GM18508 (cell line): ENCODE measurements around the gene AFF4.
A peak's percentile ranks its signal among the peaks of the same experiment; 100 is the strongest.
"Not testable (repeated sequence)": the region's sequence is repeated elsewhere in the genome, so short reads cannot be mapped to it uniquely, and the experiment has no call there.

Experiments
- ATAC-seq: cut with Tn5 transposase; IDR thresholded peaks from one replicate; pipeline ENCODE4 v1.9.1; 2021; ENCODE audit warnings: moderate number of reproducible peaks; ENCODE audit not compliant: insufficient read depth, unreplicated experiment

AFF4 gene, protein sequence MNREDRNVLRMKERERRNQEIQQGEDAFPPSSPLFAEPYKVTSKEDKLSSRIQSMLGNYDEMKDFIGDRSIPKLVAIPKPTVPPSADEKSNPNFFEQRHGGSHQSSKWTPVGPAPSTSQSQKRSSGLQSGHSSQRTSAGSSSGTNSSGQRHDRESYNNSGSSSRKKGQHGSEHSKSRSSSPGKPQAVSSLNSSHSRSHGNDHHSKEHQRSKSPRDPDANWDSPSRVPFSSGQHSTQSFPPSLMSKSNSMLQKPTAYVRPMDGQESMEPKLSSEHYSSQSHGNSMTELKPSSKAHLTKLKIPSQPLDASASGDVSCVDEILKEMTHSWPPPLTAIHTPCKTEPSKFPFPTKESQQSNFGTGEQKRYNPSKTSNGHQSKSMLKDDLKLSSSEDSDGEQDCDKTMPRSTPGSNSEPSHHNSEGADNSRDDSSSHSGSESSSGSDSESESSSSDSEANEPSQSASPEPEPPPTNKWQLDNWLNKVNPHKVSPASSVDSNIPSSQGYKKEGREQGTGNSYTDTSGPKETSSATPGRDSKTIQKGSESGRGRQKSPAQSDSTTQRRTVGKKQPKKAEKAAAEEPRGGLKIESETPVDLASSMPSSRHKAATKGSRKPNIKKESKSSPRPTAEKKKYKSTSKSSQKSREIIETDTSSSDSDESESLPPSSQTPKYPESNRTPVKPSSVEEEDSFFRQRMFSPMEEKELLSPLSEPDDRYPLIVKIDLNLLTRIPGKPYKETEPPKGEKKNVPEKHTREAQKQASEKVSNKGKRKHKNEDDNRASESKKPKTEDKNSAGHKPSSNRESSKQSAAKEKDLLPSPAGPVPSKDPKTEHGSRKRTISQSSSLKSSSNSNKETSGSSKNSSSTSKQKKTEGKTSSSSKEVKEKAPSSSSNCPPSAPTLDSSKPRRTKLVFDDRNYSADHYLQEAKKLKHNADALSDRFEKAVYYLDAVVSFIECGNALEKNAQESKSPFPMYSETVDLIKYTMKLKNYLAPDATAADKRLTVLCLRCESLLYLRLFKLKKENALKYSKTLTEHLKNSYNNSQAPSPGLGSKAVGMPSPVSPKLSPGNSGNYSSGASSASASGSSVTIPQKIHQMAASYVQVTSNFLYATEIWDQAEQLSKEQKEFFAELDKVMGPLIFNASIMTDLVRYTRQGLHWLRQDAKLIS

DNA sequence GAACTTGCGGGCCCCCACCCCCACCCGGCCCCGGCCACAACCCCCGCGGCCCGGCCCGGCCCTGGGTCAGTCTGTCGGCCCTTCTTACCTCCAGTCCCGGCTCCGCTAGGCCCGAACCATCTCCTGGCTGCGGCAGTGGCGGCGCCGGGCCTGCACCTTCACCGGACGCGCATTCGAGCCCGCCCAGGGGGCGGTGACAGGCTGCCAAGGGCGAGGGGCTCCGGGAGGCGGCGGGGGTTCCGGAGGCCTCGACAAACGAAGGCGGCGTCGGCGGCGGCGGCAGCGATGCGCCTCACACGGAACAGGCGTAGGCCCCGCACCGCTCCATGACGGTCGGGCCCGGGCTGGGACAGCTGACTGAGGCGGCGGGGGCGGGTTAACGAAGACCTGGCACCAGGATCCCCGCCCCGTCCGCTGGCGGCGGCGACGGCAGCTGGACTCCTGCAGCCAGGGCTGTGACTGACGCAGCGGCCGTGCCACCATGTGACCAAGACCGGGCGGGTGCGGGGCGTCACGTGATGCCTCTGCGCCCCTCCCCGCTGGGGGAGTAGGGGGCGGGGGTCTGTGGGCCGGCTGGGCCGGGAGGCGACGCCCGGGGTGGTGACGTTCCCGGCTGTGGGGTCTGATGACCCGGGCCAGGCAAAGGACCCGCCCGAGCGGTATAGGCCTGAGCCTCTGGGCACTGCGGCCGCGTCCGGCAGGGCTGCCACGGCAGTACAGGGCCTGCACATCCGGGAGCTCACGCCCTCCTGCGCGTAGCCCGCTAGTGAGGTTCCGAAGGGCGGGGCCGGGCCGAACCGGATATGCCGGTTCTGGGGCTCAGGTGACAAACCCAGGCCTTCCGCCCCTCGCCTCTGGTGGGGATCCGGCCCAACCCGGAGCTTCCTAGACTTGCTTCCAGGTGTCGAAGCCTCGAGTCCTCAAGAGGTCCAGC is at the start of gene AFF4:
Gene AFF4 (minus strand): TSS at position 464 of the 934 bp plus-strand sequence. CDS start 26,445 bp downstream, outside the sequence.
- peak; percentile 71 for ATAC-seq

DNA sequence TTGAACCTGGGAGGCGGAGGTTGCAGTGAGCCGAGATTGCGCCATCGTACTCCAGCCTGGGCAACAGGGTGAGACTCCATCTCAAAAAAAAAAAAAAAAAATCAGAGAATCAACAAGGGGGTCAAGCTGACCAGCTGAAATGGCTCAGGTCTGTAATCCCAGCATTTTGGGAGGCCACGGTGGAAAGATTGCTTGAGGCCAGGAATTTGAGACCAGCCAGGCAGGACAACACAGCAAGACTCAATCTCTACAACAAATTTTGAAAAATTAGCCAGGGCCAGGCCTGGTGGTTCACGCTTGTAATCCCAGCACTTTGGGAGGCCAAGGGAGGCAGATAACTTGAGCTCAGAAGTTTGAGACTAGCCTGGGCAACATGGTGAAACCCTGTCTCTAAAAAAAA is 45.0 kb upstream of the AFF4 start:
- not testable (repeated sequence) for ATAC-seq

DNA sequence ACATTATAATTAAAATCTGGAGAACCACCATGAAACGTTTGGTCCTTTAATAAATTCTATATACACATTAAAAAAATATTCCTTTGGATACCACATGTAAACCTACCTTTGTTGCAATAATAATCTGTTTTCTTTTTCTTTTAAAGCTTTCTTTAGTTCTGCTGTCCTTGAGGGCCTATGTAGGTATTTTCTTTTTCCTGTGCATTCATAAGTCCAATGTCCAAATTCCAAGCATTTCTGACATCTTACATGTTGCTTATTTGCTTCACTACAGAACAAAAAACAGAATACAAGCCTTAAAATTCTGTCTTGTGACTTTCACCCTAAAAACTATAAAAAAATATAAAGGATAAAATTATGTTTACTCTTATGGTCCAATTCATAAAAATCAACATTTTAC is 43.2 kb upstream of the AFF4 start:
- no peak for ATAC-seq

DNA sequence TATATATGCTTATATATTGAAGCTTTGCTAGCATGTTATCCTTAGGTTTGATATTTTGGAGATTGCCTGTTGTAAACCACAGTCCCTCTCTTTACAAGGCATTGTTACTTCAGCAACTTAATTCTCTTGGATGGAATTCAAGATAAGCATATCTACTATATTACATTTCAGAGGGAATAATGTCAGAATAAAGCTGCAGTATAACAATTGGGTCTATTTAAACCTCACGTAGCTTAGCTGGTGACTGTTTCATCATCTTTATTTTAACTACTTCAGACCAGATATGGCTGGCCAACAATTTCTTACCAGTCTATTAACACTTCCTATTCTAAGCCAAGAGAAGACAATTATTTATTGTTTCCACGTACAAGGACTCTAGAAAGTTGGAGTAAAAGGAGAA is 35.8 kb upstream of the AFF4 start:
- no peak for ATAC-seq

DNA sequence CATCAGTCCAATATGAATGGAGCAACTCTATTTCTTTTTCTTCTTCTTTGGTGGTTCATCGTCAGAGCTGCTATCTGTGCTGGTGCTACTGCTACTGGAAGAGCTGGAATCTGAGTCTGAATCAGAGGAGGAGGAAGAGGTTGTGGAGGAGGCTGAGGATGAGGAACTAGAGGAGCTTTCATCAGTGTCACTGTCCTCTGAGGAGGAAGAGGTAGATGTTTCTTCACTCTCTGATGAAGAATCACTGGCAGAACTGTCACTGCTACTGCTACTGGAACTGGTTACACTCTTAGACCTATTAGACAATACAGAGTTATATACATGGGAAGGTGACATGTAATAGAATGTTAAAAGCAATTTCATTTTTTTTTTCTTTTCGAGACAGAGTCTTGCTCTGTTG is 35.1 kb upstream of the AFF4 start:
- no peak for ATAC-seq

DNA sequence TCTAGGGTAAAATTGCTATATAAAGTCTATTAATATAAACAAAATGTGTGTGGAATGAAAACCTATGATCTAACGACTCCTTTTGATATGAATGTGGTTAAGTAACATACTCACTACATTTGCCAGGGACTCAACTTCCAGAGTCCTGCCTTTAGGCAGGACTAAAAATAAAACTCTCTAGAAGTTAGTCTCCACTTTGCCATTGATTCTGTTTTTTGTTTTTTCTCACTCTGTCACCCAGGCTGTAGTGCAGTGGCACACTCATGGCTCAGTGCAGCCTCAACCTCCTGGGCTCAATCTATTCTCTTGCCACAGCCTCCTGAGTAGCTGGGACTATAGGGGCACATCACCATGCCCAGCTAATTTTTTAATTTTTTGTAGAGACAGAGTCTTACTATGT is 32.9 kb upstream of the AFF4 start:
- no peak for ATAC-seq

DNA sequence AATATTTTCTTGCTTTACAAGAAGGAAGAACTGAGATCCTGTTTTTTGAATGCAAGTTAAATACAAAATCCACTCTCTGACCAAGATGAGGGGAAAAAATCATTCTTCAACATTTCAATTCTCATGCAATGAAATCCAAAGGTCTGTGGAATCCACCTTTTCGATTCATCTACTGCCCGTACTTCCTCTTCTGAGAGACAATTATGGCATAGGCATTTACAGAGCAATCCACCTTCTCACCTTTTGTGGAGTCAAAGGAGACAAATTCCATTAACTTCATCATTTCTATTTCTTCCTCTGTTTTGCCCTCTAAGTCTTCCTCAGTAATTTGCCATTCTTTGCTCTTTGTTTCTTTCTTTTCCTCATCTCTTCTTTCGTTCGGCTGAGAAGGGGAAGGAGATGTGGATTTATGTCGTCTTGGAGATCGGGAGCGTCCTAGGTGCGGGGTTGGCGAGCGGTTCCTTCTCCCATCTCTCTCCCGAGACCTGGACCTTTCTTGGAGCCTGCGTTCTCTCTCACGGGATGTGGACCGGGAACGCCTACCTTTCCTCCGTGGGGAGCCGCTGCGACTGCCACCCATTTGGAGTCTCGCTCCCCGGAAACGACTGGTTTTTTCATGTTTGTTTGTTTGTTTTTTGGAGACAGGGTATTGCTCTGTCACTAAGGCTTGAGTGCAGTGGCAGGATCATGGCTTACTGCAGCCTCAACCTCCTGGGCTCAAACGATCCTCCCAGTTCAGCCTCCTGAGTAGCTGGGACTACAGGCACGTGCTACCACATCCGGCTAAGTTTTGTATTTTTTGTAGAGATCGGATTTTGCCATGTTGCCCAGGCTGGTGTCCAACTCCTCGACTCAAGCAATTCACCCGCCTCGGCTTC is 24.3 kb upstream of the AFF4 start:
- no peak for ATAC-seq

DNA sequence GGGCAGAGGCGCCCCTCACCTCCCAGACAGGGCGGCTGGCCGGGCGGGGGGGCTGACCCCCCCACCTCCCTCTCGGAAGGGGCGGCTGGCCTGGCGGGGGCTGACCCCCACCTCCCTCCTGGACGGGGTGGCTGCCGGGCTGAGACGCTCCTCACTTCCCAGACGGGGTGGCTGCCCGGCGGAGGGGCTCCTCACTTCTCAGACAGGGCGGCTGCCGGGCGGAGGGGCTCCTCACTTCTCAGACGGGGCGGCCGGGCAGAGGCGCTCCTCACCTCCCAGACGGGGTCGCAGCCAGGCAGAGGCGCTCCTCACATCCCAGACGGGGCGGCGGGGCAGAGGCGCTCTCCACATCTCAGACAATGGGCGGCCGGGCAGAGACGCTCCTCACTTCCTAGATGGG is 19.5 kb upstream of the AFF4 start:
- not testable (repeated sequence) for ATAC-seq

DNA sequence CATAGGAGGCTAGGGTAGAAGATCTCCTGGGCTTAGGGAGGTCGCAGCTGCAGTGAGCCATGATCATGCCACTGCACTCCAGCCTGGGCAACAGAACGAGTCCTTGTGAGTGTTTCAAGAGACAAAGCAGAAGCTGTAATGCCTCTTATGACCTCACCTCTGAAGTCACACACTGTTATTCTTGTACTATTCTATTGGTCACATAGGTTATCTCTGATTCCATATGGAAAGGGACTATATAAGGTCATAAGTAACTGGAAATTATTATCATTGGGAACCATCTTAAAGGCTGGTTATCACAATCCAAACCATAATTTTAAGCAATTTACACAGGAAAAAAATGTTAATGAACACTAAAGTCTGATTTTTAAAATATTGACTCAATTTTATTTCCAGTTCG is 17.9 kb upstream of the AFF4 start:
- ATAC-seq, result no peak

DNA sequence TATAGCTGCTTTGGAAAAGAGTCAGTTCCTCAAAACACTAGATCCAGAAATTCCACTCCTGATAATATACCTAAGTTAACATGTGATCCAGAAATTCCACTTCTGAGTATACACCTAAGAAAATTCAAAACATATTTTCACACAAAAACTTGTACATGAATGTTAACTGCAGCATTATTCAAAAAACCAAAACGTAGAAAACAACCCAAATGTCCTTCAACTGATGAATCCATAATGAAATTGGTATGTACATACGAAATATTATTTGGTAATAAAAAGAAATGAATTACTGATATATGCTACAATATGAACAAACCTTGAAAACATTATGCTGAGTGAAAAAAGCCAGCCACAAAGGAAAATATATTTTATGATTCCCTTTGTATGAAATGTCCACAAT is 16.5 kb upstream of the AFF4 start:
- no peak for ATAC-seq

DNA sequence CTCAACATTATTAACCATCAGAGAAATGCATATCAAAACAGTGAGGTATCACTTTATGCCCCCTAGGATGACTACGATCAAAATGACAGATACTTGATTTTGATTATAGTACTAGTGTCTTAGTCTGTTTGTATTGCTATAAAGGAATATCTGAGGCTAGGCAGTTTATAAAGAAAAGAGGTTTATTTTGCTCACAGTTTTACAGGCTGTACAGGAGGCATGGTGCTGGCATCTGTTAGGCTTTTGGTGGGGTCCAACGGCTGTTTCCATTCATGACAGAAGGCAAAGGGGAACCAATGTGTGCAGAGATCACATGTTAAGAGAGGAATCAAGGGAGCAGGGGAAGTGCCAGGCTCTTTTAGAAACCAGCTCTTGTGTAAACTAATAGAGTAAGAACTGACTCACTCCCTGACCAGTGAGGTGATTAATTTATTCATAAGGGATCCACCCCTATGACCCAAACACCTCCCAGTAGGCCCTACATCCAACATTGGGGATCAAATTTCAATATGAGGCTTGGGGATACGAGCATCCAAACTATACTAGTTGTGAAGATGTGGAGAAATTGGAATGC is 16.0 kb upstream of the AFF4 start:
- ATAC-seq, result no peak

DNA sequence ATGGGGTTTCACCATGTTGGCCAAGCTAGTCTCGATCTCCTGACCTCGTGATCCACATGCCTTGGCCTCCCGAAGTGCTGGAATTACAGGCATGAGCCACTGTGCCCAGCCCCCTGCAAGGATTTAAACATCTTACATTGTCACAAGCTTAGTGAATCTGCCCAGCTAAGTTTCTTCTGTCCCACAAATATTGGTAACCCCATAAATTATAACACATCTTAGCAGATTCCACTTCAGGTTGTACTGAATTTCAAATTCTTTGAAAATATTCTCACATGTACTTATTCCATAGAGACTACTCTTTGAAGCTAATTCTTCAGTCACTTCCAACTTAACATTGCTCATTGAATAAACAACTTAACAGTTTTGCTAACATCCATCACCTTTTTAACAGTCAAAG is 13.4 kb upstream of the AFF4 start:
- no peak for ATAC-seq

DNA sequence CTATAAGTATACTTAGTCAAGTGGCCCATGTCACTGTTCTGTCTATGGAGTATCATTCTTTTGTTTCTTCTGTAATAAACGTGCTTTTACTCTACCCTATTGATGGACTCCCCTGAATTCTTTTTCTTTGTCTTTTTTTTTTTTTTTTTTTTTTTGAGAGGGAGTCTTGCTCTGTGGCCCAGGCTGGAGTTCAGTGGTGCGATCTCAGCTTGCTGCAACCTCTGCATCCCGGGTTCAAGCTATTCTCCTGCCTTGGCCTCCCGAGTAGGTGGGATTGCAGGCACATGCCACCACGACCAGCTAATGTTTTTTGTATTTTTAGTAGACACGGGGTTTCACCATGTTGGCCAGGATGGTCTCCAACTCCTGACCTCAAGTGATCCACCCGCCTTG is 9.0 kb upstream of the AFF4 start:
- not testable (repeated sequence) for ATAC-seq

DNA sequence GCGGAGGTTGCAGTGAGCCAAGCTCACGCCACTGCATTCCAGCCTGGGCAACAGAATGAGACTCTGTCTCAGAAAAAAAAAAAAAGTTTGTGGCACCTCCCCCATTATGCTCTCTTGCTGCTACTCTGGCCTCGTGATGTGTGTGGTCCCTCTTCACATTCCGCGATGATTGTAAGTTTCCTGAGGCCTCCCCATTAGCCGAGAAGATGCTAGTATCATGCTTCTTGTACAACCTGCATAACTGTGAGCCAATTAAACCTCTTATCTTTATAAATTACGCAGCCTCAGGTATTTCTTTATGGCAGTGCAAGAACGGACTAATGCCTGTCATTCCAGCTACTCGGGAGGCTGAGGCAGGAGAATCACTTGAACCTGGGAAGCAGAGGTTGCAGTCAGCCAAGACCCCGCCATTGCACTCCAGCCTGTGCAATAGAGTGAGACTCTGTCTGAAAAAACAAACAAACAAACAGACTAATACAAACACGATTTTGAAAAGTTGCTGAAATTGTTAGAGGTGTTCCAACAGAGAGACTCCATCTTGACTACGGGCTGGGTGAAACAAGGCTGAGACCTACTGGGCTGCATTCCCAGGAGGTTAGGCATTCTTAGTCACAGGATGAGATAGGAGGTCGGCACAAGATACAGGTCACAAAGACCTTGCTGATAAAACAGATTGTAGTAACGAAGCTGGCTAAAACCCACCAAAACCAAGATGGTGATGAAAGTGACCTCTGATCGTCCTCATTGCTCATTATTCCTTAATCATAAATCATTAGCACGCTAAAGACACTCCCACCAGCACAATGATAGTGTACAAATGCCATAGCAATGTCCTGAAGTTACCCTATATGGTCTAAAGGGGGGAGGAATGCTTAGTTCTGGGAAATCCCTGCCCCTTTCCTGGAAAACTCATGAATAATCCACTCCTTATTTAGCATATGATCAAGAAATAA is 8.3 kb upstream of the AFF4 start:
- ATAC-seq, result no peak

DNA sequence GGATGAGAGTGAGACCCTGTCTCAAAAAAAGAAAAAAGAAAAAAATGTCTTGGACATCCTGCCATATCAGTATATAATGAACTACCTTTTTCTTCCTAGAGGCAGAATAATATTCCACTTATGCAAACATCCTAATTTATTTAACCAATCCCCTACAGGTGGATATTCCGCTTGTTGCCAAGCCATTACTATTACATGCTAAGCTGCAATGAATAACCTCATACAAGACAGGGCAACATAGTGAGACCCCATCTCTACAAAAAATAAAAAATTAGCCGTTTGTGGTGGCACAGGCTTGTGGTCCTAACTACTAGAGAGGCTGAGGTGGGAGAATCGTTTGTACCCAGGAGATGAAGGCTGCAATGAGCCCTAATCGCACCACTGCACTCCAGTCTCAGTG is 1.7 kb upstream of the AFF4 start:
- no peak for ATAC-seq

DNA sequence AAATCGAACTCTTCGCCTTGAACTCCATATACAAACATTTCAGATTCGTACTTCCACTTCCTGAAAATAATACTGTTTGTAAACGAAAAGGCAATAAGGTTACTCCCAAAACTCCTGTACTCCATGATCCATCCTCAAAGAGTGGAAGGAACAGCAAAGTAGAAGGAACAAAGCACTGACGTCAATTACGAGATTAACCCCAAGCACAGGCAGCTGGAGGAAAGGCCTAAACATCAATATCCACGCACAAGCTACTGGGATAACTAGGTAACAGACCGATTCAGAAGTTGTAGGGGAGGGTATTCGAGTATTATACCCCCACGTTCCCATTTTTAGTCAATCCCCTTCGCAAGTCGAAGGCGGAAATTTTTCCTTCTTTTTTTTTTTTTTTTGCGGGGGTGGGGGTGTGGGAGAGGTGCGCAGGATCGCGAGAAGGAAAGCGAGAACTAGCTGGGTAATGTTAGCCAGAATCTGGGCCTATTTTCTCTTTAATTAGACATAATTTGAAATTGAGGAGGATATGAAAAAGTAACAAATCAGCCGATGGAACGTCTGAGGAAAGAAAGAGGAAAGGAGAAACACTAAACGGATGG is 909 bp downstream of the AFF4 start:
- ATAC-seq, result no peak

DNA sequence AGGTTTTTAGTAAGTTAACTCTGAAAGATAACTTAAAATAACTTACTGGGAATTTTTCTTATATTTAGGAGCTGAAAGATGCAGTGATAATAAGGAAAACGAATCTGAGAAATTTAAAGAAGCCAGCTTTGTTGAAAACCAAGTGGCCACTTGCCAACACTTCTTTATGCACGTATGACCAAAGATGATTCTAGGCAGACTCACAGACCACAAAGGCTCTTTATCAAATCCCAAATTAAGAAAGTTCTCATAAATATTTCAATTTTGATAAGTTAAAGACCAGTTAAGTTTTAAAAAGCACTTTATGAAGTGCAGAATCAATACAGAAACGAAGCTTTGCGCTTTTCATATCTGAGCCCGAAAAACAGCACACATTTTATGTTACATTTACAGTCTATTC is 1.5 kb downstream of the AFF4 start:
- ATAC-seq, result no peak
